WTC11 (cell line): Measurements from ENCODE around the gene LBH. TPM values are rescaled to one million over a fixed set of nuclear protein-coding genes. Genes with fewer than 3 reads are reported as not detected.

Source experiments
- ATAC-seq: fragments of 200-7000 bp; cut with Tn5 transposase; 2 replicates; pipeline ENCODE4 v1.10.0; 2021; ENCODE audit warnings: mild to moderate bottlenecking, moderate library complexity
- CTCF ChIA-PET: fragments of 300-600 bp; sonication (Branson Sonifier 250); formaldehyde crosslinking; loops from one replicate; lab custom pipeline; 2021; ENCODE audit warnings: antibody characterized with exemption; lab: Charles Lee
- POLR2A ChIA-PET: fragments of 350-600 bp; sonication (Branson Sonifier 250); formaldehyde crosslinking; loops from one replicate; lab custom pipeline; 2021; ENCODE audit warnings: antibody characterized with exemption; lab: Charles Lee
- DNase-seq: peaks from one replicate; pipeline ENCODE4 v3.0.0; 2021; ENCODE audit warnings: low spot score
- H3K27ac Mint-ChIP-seq: 2 replicates; pipeline ENCODE4 v1.8.0; 2021; ENCODE audit warnings: mixed read lengths
- H3K27me3 Mint-ChIP-seq: 2 replicates; pipeline ENCODE4 v1.8.0; 2021; ENCODE audit warnings: low read depth, mild to moderate bottlenecking, moderate library complexity, mixed read lengths
- H3K36me3 Mint-ChIP-seq: 2 replicates; pipeline ENCODE4 v1.8.0; 2021; ENCODE audit warnings: mixed read lengths
- H3K4me1 Mint-ChIP-seq: 2 replicates; pipeline ENCODE4 v1.8.0; 2022; ENCODE audit warnings: mixed read lengths
- H3K4me3 Mint-ChIP-seq: 2 replicates; pipeline ENCODE4 v1.8.0; 2021; ENCODE audit warnings: mild to moderate bottlenecking, moderate library complexity, mixed read lengths
- H3K9me3 Mint-ChIP-seq: 2 replicates; pipeline ENCODE4 v1.8.0; 2021; ENCODE audit warnings: mixed read lengths
- GABPB1 ChIP-seq: sonication (generic); formaldehyde crosslinking; IDR thresholded peaks from 2 replicates; pipeline ENCODE4 v1.8.1; 2023; ENCODE audit warnings: mild to moderate bottlenecking, missing genetic modification reagents
- GRHL2 ChIP-seq: fragments of 250-450 bp; sonication (Bioruptor Pico); IDR thresholded peaks from 2 replicates; pipeline ENCODE4 v1.8.0; 2022; ENCODE audit warnings: mild to moderate bottlenecking, moderate library complexity; ENCODE audit not compliant: insufficient replicate concordance, severe bottlenecking
- MYBL2 ChIP-seq: sonication (generic); formaldehyde crosslinking; IDR thresholded peaks from 2 replicates; pipeline ENCODE4 v1.8.1; 2023; ENCODE audit warnings: mild to moderate bottlenecking, moderate library complexity, missing genetic modification reagents
- NFE2L1 ChIP-seq: sonication (generic); formaldehyde crosslinking; IDR thresholded peaks from 2 replicates; pipeline ENCODE4 v1.8.1; 2023; ENCODE audit warnings: missing genetic modification reagents
- RORB ChIP-seq: fragments of 250-450 bp; sonication (Bioruptor Pico); IDR thresholded peaks from 2 replicates; pipeline ENCODE4 v1.9.0; 2021; ENCODE audit warnings: mild to moderate bottlenecking
- SMAD4 ChIP-seq: sonication (generic); formaldehyde crosslinking; IDR thresholded peaks from 2 replicates; pipeline ENCODE4 v1.8.0; 2022; ENCODE audit warnings: mild to moderate bottlenecking, missing genetic modification reagents
- TCF7 ChIP-seq: sonication (generic); formaldehyde crosslinking; IDR thresholded peaks from 2 replicates; pipeline ENCODE4 v1.8.0; 2022; ENCODE audit warnings: mild to moderate bottlenecking, low read depth, missing genetic modification reagents, moderate library complexity
- TEAD1 ChIP-seq: sonication (generic); formaldehyde crosslinking; IDR thresholded peaks from 2 replicates; pipeline ENCODE4 v1.8.0; 2022; ENCODE audit warnings: mild to moderate bottlenecking, missing genetic modification reagents
- total RNA-seq: library from RNA; stranded (reverse); gene quantifications from 3 replicates; pipeline ENCODE4 v1.2.3, GENCODE V29; 2021
- TF ChIP-seq, protein P1 (sequence below): sonication (generic); formaldehyde crosslinking; IDR thresholded peaks from 2 replicates; pipeline ENCODE4 v1.8.1; 2023; ENCODE audit warnings: mild to moderate bottlenecking, moderate library complexity, missing genetic modification reagents
- TF ChIP-seq, protein P2 (sequence below): sonication (generic); formaldehyde crosslinking; IDR thresholded peaks from 2 replicates; pipeline ENCODE4 v1.8.0; 2022; ENCODE audit warnings: mild to moderate bottlenecking, missing genetic modification reagents
- TF ChIP-seq, protein P3 (sequence below): fragments of 250-450 bp; sonication (Bioruptor Pico); IDR thresholded peaks from 2 replicates; pipeline ENCODE4 v1.9.0; 2021; ENCODE audit warnings: mild to moderate bottlenecking
- TF ChIP-seq, protein P4 (sequence below): sonication (generic); formaldehyde crosslinking; IDR thresholded peaks from 2 replicates; pipeline ENCODE4 v1.8.0; 2022; ENCODE audit warnings: mild to moderate bottlenecking, missing genetic modification reagents
- TF ChIP-seq, protein P5 (sequence below): sonication (generic); formaldehyde crosslinking; IDR thresholded peaks from 2 replicates; pipeline ENCODE4 v1.8.1; 2023; ENCODE audit warnings: mild to moderate bottlenecking, missing genetic modification reagents, moderate library complexity
- TF ChIP-seq, protein P6 (sequence below): sonication (generic); formaldehyde crosslinking; IDR thresholded peaks from 2 replicates; pipeline ENCODE4 v1.8.0; 2023; ENCODE audit warnings: missing genetic modification reagents, mild to moderate bottlenecking, borderline replicate concordance
- TF ChIP-seq, protein P7 (sequence below): sonication (generic); formaldehyde crosslinking; IDR thresholded peaks from 2 replicates; pipeline ENCODE4 v1.8.1; 2023; ENCODE audit warnings: mild to moderate bottlenecking, missing genetic modification reagents
- TF ChIP-seq, protein P8 (sequence below): sonication (generic); formaldehyde crosslinking; IDR thresholded peaks from 2 replicates; pipeline ENCODE4 v1.8.1; 2022; ENCODE audit warnings: mild to moderate bottlenecking, missing genetic modification reagents, moderate library complexity, borderline replicate concordance

LBH gene
- total RNA-seq, 1 experiment from 2014 or later: 47.3 TPM

DNA sequence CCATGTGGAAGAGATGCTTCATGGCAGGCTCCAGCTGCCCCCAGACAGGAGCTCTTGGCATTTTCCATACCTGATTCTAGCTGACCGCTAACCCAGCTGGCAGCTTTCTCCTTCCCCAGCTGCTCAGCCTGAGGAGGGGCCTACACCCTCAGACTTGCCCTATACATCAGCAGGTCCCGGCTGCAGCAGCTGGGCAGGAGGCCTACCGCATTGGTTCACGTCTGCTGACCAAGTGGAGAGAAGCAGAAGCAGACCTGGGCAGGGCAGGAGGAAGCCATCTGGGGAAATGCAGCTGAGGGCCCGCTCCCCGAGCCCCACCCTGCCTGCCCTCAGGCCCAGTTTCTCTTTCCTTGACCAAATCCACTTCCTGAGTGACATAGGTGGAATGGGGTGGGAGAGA is 50.7 kb downstream of the LBH start:
- no peak overlapping the region for H3K27ac Mint-ChIP-seq
- ChIA-PET CTCF (interaction anchor here (1.0 kb wide), 1 partner anchor 43 kb away, joined by 3 read pairs; no protein-coding TSS in a partner anchor), POLR2A (no interaction called here)
- no peak for TF ChIP-seq SMAD4 (CRISPR knock-in tag)
- peaks cover 20% of the 10 kb centered on the region for H3K4me1 Mint-ChIP-seq
- H3K36me3 Mint-ChIP-seq: no peaks in the 10 kb centered on the region
- peaks cover 3% of the 10 kb centered on the region for H3K27me3 Mint-ChIP-seq
- ATAC-seq (no peak), DNase-seq (no peak)
- no peak overlapping the region for H3K4me3 Mint-ChIP-seq
- H3K9me3 Mint-ChIP-seq: no peaks in the 10 kb centered on the region

DNA sequence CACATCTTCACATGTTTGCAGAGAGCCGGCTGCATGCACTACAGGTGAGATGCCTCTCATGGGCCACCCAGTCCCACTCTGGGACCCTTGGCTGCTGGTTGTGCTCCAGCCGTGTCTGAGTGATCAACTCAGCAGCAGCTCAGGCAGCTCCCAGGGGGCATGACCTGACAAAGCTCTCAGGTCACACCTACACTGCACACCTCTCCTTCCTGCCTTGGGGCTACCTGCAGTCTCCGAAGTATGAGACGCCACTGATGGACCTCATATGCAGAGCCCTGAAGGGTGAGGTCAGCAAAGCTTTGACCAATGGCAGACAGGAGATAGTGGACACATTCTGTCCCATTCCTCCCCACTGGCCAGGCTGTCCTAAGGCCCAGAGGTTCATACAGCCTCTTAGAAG is 51.4 kb downstream of the LBH start:
- Mint-ChIP-seq H3K27me3 (peaks cover 3% of the 10 kb centered on the region), H3K9me3 (no peaks in the 10 kb centered on the region), H3K4me1 (peaks cover 26% of the 10 kb centered on the region), H3K36me3 (no peaks in the 10 kb centered on the region), H3K27ac (no peak overlapping the region), H3K4me3 (no peak overlapping the region)
- no peak for TF ChIP-seq GABPB1 (CRISPR knock-in tag)
- TF ChIP-seq, protein P1, sequence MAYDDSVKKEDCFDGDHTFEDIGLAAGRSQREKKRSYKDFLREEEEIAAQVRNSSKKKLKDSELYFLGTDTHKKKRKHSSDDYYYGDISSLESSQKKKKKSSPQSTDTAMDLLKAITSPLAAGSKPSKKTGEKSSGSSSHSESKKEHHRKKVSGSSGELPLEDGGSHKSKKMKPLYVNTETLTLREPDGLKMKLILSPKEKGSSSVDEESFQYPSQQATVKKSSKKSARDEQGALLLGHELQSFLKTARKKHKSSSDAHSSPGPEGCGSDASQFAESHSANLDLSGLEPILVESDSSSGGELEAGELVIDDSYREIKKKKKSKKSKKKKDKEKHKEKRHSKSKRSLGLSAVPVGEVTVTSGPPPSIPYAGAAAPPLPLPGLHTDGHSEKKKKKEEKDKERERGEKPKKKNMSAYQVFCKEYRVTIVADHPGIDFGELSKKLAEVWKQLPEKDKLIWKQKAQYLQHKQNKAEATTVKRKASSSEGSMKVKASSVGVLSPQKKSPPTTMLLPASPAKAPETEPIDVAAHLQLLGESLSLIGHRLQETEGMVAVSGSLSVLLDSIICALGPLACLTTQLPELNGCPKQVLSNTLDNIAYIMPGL (CRISPR knock-in tag): no peak
- TF ChIP-seq, protein P2, sequence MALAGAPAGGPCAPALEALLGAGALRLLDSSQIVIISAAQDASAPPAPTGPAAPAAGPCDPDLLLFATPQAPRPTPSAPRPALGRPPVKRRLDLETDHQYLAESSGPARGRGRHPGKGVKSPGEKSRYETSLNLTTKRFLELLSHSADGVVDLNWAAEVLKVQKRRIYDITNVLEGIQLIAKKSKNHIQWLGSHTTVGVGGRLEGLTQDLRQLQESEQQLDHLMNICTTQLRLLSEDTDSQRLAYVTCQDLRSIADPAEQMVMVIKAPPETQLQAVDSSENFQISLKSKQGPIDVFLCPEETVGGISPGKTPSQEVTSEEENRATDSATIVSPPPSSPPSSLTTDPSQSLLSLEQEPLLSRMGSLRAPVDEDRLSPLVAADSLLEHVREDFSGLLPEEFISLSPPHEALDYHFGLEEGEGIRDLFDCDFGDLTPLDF (CRISPR knock-in tag): no peak
- no peak for TF ChIP-seq TCF7 (CRISPR knock-in tag)
- no peak for TF ChIP-seq GRHL2 (CRISPR knock-in tag)
- TF ChIP-seq, protein P3, sequence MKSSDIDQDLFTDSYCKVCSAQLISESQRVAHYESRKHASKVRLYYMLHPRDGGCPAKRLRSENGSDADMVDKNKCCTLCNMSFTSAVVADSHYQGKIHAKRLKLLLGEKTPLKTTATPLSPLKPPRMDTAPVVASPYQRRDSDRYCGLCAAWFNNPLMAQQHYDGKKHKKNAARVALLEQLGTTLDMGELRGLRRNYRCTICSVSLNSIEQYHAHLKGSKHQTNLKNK (CRISPR knock-in tag): no peak
- no peak for TF ChIP-seq MYBL2 (CRISPR knock-in tag)
- TF ChIP-seq, protein P4, sequence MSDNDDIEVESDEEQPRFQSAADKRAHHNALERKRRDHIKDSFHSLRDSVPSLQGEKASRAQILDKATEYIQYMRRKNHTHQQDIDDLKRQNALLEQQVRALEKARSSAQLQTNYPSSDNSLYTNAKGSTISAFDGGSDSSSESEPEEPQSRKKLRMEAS: no peak
- TF ChIP-seq, protein P5, sequence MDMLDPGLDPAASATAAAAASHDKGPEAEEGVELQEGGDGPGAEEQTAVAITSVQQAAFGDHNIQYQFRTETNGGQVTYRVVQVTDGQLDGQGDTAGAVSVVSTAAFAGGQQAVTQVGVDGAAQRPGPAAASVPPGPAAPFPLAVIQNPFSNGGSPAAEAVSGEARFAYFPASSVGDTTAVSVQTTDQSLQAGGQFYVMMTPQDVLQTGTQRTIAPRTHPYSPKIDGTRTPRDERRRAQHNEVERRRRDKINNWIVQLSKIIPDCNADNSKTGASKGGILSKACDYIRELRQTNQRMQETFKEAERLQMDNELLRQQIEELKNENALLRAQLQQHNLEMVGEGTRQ (CRISPR knock-in tag): no peak
- TF ChIP-seq, protein P6, sequence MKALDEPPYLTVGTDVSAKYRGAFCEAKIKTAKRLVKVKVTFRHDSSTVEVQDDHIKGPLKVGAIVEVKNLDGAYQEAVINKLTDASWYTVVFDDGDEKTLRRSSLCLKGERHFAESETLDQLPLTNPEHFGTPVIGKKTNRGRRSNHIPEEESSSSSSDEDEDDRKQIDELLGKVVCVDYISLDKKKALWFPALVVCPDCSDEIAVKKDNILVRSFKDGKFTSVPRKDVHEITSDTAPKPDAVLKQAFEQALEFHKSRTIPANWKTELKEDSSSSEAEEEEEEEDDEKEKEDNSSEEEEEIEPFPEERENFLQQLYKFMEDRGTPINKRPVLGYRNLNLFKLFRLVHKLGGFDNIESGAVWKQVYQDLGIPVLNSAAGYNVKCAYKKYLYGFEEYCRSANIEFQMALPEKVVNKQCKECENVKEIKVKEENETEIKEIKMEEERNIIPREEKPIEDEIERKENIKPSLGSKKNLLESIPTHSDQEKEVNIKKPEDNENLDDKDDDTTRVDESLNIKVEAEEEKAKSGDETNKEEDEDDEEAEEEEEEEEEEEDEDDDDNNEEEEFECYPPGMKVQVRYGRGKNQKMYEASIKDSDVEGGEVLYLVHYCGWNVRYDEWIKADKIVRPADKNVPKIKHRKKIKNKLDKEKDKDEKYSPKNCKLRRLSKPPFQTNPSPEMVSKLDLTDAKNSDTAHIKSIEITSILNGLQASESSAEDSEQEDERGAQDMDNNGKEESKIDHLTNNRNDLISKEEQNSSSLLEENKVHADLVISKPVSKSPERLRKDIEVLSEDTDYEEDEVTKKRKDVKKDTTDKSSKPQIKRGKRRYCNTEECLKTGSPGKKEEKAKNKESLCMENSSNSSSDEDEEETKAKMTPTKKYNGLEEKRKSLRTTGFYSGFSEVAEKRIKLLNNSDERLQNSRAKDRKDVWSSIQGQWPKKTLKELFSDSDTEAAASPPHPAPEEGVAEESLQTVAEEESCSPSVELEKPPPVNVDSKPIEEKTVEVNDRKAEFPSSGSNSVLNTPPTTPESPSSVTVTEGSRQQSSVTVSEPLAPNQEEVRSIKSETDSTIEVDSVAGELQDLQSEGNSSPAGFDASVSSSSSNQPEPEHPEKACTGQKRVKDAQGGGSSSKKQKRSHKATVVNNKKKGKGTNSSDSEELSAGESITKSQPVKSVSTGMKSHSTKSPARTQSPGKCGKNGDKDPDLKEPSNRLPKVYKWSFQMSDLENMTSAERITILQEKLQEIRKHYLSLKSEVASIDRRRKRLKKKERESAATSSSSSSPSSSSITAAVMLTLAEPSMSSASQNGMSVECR (CRISPR knock-in tag): no peak
- no peak for TF ChIP-seq NFE2L1
- TF ChIP-seq RORB (CRISPR knock-in tag): no peak
- TF ChIP-seq, protein P7, sequence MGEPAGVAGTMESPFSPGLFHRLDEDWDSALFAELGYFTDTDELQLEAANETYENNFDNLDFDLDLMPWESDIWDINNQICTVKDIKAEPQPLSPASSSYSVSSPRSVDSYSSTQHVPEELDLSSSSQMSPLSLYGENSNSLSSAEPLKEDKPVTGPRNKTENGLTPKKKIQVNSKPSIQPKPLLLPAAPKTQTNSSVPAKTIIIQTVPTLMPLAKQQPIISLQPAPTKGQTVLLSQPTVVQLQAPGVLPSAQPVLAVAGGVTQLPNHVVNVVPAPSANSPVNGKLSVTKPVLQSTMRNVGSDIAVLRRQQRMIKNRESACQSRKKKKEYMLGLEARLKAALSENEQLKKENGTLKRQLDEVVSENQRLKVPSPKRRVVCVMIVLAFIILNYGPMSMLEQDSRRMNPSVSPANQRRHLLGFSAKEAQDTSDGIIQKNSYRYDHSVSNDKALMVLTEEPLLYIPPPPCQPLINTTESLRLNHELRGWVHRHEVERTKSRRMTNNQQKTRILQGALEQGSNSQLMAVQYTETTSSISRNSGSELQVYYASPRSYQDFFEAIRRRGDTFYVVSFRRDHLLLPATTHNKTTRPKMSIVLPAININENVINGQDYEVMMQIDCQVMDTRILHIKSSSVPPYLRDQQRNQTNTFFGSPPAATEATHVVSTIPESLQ (CRISPR knock-in tag): no peak
- TF ChIP-seq, protein P8, sequence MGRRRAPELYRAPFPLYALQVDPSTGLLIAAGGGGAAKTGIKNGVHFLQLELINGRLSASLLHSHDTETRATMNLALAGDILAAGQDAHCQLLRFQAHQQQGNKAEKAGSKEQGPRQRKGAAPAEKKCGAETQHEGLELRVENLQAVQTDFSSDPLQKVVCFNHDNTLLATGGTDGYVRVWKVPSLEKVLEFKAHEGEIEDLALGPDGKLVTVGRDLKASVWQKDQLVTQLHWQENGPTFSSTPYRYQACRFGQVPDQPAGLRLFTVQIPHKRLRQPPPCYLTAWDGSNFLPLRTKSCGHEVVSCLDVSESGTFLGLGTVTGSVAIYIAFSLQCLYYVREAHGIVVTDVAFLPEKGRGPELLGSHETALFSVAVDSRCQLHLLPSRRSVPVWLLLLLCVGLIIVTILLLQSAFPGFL: no peak
- no peak for TF ChIP-seq TEAD1
- ChIA-PET CTCF (interaction anchor here (1.0 kb wide), 1 partner anchor 43 kb away, joined by 3 read pairs; no protein-coding TSS in a partner anchor), POLR2A (no interaction called here)
- ATAC-seq (no peak), DNase-seq (no peak)
